Stimulated activated CD4-positive, alpha-beta T cell treated with anti-CD3 and anti-CD28 coated beads, Interleukin-1b, Interleukin-23, amount 100 ng/mL, for 1 hour (primary cell): Measurements from ENCODE around the gene S100A6.

ENCODE experiments used
- DNase-seq, 2 donors: peaks; one replicate each; pipeline ENCODE4 v3.0.0-alpha.2; 2020; ENCODE audit warnings: low read depth in 2 of 2

The S100A6 gene

DNA sequence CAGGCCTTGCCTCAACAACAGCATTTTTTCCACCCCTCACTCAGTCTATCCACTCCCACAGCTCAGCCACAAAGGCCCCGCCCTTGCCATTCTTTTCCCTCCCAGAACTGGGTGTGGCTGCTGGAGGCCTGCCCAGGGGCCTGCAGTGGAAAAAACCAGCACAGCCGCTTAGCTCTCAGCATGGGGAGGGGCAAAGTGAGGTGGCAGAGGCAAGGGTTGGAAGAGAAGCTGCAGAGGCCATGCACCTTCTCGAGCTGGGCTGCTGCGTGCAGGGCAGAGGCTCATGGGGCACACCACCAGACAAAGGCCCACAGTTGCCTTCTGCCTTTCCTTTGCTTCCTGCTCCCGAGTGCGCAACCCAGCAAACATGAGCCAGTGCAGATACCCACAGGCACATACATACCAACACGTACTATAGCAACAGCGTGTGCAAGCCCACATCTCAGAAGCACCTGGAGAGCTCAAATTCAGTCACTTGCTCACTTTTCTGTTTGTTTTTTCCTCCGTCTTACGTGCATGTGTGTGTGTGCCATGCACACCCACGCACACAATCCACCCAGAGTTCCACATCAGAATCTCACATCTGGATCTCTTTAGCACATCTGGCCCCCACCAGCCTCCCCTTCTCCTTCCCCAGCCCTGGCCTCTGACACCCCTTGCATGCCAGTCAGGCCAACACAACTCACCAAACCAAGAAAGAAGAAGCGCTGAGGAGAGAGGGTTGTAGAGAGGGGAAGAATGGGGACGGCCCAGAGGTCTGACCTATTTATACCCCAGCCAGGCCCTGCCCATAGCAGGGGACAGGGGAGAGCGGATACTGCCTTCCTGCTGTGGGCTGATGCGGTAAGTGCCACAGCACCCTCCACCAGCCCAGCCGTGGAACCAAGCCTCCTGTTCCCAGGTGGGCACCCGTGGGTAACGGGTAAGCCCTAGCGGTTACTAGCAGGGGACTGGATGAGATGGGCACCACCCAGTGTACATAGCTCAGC, 9.6 kb upstream of the S100A6 start, which contains the start of gene S100A4:
TSS of gene S100A4 (minus strand) at position 740 of the 989 bp plus-strand sequence. CDS start 1,012 bp downstream, outside the sequence.
- peak; percentile 75 to 84 for DNase-seq

DNA sequence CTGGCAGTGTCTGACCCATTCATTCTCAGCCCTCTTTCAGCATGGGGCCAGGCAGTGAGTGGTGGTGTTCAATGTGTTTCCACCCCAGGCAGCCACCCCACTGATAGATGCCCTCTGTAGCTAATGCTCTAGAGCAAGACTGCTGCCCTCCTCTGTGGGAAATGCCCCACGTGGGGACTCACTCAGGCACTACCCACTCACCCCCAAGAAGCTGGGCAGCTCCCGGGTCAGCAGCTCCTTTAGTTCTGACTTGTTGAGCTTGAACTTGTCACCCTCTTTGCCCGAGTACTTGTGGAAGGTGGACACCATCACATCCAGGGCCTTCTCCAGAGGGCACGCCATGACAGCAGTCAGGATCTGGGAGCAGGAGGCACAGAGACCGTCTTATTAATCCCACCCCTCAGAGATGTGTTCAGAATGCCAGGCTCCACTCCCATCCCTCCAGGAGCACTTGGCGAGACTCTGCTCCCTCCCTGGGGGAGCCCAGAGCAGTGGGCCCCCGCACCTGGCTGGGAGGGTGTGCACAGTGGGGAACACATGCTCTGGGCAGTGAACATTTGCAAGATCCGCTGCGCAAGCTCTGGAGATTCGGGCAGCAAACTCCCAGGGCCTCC, 8.8 kb upstream of the S100A6 start:
- no peak for DNase-seq

- no peak for DNase-seq
Measured at GRCh38 chr1:153543736-153544135, 7.9 kb upstream of the S100A6 start.

GRCh38 chr1:153542956-153543711, 7.3 kb upstream of the S100A6 start:
- no peak for DNase-seq

- no peak for DNase-seq
Measured at GRCh38 chr1:153541641-153542590, 6.1 kb upstream of the S100A6 start.

GRCh38 chr1:153540394-153541361, 4.9 kb upstream of the S100A6 start, which contains the start of gene S100A5:
TSS of gene S100A5 (minus strand) at chr1:153540934. CDS start at chr1:153540191, 743 bp downstream.
- no peak for DNase-seq

- no peak for DNase-seq
Measured at GRCh38 chr1:153539395-153540093, 3.8 kb upstream of the S100A6 start.

GRCh38 chr1:153538315-153538821, 2.6 kb upstream of the S100A6 start:
- no peak for DNase-seq

DNA sequence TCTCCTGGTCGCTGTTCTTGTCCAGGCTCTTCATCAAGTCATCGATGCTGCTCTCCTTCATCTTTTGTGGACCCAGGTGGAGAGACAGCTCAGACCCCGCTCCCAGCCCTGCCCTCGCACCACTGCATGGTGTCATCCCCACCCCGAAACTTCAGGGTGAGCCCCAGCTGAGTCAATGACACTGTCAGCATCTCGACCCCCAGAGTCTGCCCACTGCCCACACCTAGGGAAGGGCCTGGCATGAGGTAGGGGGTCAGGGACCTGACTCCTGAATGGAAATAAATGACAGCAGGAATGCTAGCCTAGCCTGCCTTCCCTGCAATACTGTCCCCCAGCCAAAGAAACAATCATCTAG, 1.6 kb upstream of the S100A6 start:
- no peak for DNase-seq

DNA sequence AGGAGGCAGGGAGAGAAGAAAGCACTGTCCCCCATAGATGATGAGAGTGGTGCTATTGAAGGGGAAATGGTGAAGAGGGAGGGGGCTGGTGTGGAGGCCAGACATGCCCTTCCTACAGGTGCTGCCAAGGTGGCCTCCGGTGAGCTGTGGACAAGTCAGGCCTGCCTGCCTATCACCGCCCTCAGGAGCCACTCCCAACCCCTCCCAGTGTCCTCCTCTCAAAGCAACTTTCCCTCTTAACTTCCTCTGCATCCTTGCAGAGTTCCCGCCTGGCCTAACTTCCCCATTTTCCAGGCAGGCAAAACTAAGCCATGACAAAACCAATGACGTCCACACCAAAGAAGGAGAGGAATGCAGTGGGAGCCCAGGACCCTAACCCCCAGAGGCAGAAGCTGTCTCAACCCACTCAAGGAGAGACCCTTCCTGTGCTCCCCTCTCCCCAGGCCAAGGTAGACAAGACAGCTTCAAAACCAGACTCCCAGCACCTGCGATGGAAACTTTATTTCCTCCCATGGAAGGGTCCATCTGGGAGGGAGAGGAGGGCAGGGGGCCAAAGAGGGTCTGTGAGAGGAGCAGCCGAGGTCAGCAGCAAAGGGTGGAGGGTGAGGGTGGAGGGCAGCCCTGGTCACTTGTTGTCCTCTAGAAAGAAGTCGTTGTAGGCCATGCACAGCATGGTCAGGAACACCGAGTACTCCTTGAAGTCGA, 1.0 kb upstream of the S100A6 start:
- no peak for DNase-seq

DNA sequence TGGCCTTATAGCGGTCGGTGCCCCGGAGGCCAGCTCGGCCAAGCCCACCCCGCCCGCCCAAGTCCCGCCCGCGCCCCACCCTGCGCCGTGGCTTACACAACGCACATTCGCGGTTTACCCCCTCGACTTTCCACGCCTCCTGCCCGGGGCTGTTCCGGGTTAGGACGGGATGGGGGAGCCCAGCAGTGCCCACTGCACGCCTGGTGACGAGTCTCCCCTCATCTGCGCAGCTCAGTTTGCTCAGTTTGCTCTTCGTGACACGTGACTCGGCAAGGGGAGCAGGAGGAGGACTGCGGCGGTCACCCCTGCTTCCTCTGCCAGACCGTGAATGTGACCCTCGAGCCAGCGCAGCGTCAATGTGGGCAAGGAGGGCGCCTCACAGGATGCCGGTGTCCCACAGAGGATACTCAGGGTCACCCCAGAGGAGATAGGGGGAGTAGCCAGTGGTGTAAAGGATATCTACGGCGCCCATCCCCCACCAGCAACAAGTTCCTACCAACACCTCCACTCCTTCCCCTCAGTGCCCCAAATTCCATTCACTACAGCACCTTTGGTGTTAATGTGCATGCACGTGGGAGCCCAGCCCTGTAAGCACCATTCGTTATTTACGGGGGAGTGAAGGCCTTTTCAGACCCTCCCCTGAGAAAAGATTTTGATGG, 350 bp upstream of the S100A6 start:
- DNase-seq: peak; percentile 47 to 63

DNA sequence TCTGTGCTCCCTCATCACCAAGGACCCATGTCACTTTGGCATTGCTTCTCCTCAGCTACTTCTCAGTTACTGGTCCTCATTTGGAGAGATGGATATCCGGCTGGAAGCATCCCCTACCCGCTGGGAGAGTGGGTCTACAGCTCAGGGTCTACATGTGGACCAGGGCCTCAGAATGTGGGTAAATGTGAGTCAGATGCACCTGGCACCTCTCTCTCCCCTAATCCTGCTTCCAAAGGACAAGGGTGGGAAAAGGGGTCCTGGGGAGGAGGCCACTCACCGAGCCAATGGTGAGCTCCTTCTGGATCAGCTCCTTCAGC, 908 bp downstream of the S100A6 start:
- no peak for DNase-seq

GRCh38 chr1:153534226-153534924, 1.4 kb downstream of the S100A6 start:
- DNase-seq: no peak

DNA sequence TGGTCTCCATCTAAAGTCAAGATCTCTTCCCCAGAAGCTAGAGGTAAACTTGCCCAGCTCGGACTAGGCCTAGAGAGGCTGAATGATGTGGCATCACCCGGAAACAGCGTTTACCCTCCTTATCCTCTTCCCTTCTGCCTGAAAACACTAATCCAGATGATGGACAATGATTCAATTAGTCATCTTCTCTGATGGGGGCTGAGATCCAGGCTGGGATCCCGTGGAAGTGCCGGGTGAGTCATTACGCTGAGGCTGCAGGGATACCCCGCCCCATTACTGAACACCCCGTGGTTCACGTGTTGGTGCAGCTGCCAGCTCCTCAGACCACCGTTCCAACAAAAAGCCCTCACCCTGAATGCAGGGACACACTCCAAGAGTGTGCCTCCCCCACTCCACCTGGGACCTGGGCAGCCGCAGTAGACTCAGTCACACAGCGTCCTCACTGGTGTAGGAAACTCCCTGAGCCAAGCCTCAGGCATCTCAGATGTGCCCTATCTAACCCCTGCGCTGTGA, 2.0 kb downstream of the S100A6 start:
- no peak for DNase-seq

DNA sequence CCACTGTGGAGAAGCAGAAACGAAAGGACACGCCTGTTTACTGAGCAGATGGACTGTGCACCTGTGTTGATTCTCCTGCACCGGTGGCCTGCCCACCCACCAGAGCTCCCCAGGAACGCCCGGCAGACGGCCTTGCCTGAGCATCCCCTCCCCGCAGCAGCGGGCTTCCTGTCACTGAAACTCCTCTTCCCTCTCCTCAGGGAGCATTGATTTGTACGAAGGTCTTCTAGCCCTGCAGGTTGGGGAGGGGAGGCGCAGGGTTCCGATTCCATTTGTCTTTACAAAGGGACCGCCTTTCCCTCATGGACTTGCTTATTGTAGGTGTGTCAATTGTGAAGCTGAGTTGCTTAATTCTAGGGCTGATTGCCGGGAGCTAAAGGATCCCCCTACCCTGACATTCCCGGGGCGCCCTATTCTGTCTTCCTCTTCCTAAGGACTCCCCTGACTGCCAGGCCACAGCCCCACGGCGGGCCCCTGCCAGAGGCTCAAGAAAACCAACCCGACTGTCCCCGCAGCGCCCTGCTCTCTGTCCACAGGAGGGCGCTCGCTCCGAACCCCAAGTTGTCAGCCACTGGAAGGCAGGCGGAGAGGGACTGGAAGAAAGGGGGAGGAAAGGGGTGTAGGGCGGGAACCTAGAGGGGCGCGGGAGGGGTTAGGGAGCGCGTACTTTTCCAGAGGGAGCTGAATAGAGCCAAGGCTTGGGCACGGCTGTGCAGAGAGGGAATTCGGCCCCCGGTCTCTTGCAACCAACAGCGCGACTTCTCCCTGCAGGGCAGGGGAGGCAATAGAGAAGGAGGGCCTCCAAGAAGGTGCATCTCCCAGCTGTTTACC, 2.8 kb downstream of the S100A6 start:
- peak; percentile 56 for DNase-seq

DNA sequence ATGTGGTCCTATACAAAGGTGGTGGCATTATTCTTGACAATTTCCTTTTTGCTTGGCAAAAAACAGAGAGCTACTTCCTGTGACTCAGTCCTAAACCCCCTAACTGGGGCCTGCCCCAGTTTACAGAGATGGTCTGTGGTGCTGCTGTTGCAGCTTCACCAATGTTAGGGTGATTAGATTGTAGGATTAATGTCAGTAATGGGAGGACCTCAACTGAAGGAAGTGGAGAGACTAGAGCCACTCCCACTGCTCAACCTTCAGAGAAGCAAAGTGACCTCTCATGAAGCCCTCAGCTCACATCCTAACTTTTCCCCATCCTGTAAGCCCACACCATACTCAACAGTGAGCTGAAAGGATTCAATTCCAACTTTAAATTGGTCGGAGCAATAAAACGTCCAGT, 3.6 kb downstream of the S100A6 start:
- DNase-seq: no peak
